Bronchial epithelial cell (primary cell): ENCODE results near the gene STK39. TPM values are rescaled to one million over a fixed set of nuclear protein-coding genes. Genes with fewer than 3 reads are reported as not detected.
"Not testable (repeated sequence)": the region's sequence is repeated elsewhere in the genome, so short reads cannot be mapped to it uniquely, and the experiment has no call there.

Source experiments
- DNase-seq: peaks from one replicate; pipeline ENCODE4 v3.0.0-alpha.2; 2010; ENCODE audit warnings: low read depth
- FAIRE-seq: peaks from 2 replicates; lab custom pipeline; 2011; peaks lifted over from hg19 to GRCh38; lab: Jason Lieb, UNC
- H3K27me3 ChIP-seq: 2 replicates; pipeline ENCODE4 v1.5.1; 2011; ENCODE audit warnings: low read length; ENCODE audit not compliant: control insufficient read depth, insufficient read depth
- H3K36me3 ChIP-seq: 2 replicates; pipeline ENCODE4 v1.5.1; 2011; ENCODE audit warnings: low read length; ENCODE audit not compliant: control insufficient read depth, insufficient read depth
- H3K4me3 ChIP-seq: 2 replicates; pipeline ENCODE4 v1.5.1; 2011; ENCODE audit warnings: mild to moderate bottlenecking, low read depth, low read length, control low read depth
- CTCF ChIP-seq: IDR thresholded peaks from 2 replicates; pipeline ENCODE4 v1.5.1; 2011; ENCODE audit warnings: mild to moderate bottlenecking, moderate library complexity, low read length, control low read depth, inconsistent platforms; ENCODE audit not compliant: insufficient read depth, severe bottlenecking
- total RNA-seq: library from RNA; depleted of rRNA; stranded (reverse); fragments of >200 nt; gene quantifications from 2 replicates; pipeline ENCODE4 v1.2.1, GENCODE V29; 2014

STK39 gene
- total RNA-seq, 1 donor from 2014 or later: 20.3 TPM

GRCh38 chr2:168289880-168290279 lies 42.5 kb upstream of the STK39 start:
- no peak for DNase-seq
- TF ChIP-seq CTCF: no peak
- no peak for FAIRE-seq

GRCh38 chr2:168286535-168286934 lies 39.1 kb upstream of the STK39 start:
- H3K27me3 ChIP-seq: no peaks in the 10 kb centered on the region
- FAIRE-seq (no peak), DNase-seq (no peak)
- no peak for TF ChIP-seq CTCF
- no peak overlapping the region for H3K4me3 ChIP-seq
- H3K36me3 ChIP-seq: no peaks in the 10 kb centered on the region

More at GRCh38 chr2:168289880-168290279, 42.5 kb upstream of the STK39 start:
- Histone ChIP-seq H3K36me3 (no peaks in the 10 kb centered on the region), H3K4me3 (no peak overlapping the region), H3K27me3 (no peaks in the 10 kb centered on the region)

GRCh38 chr2:168278424-168278888 lies 31.1 kb upstream of the STK39 start:
- H3K36me3 ChIP-seq: no peaks in the 10 kb centered on the region
- no peak overlapping the region for H3K4me3 ChIP-seq
- DNase-seq: peak; percentile 33
- no peak for FAIRE-seq
- H3K27me3 ChIP-seq: no peaks in the 10 kb centered on the region
- TF ChIP-seq CTCF: no peak

- DNase-seq (peak; percentile 26), FAIRE-seq (no peak)
- Histone ChIP-seq H3K36me3 (no peaks in the 10 kb centered on the region), H3K27me3 (no peaks in the 10 kb centered on the region), H3K4me3 (no peak overlapping the region)
- TF ChIP-seq CTCF: no peak
Observed at GRCh38 chr2:168277276-168277675, 29.9 kb upstream of the STK39 start.

- H3K36me3 ChIP-seq: no peaks in the 10 kb centered on the region
- DNase-seq (peak; percentile 22), FAIRE-seq (no peak)
- H3K27me3 ChIP-seq: no peaks in the 10 kb centered on the region
- TF ChIP-seq CTCF: no peak
- no peak overlapping the region for H3K4me3 ChIP-seq
Observed at GRCh38 chr2:168272225-168272624, 24.8 kb upstream of the STK39 start.

GRCh38 chr2:168262926-168263325 lies 15.5 kb upstream of the STK39 start:
- DNase-seq: peak; percentile 57
- not testable (repeated sequence) for FAIRE-seq, H3K36me3 ChIP-seq, H3K27me3 ChIP-seq, H3K4me3 ChIP-seq
